Large intestine (tissue), 3 donors: ENCODE results near the gene TUBGCP5. TPM values are rescaled to one million over a fixed set of nuclear protein-coding genes. Genes with fewer than 3 reads are reported as not detected.

Experiments
- DNase-seq, 2 donors: peaks; one replicate each; pipeline versions ENCODE4 v3.0.0 to v3.0.0-alpha.2; 2013
- H3K27ac ChIP-seq: one replicate; pipeline ENCODE4 v1.5.1; 2013; ENCODE audit warnings: low read length
- H3K27me3 ChIP-seq: 2 replicates; pipeline ENCODE4 v1.6.1; 2013; ENCODE audit warnings: low read length; ENCODE audit not compliant: control insufficient read depth, insufficient read depth
- H3K36me3 ChIP-seq: 2 replicates; pipeline ENCODE4 v1.6.1; 2013; ENCODE audit warnings: low read length; ENCODE audit not compliant: control insufficient read depth, insufficient read depth
- H3K4me1 ChIP-seq: one replicate; pipeline ENCODE4 v1.6.1; 2013; ENCODE audit warnings: low read length; ENCODE audit not compliant: control insufficient read depth, insufficient read depth
- H3K4me3 ChIP-seq: one replicate; pipeline ENCODE4 v1.5.1; 2013; ENCODE audit warnings: low read length
- H3K9me3 ChIP-seq: one replicate; pipeline ENCODE4 v1.6.1; 2013; ENCODE audit warnings: mild to moderate bottlenecking, low read depth, low read length, moderate library complexity; ENCODE audit not compliant: control insufficient read depth
- WGBS: methylation state at CpG from one replicate; pipeline ENCODE4 v1.1.5; 2013; ENCODE audit warnings: low lambda C conversion rate; ENCODE audit not compliant: insufficient coverage; 5-methylcytosine and 5-hydroxymethylcytosine counted together
- polyA plus RNA-seq: library from polyadenylated mRNA; unstranded; fragments of 120-200 nt; gene quantifications from one replicate; pipeline ENCODE4 v1.2.1, GENCODE V29; 2013

TUBGCP5 gene
- polyA plus RNA-seq, 1 donor = 19.5 TPM

DNA sequence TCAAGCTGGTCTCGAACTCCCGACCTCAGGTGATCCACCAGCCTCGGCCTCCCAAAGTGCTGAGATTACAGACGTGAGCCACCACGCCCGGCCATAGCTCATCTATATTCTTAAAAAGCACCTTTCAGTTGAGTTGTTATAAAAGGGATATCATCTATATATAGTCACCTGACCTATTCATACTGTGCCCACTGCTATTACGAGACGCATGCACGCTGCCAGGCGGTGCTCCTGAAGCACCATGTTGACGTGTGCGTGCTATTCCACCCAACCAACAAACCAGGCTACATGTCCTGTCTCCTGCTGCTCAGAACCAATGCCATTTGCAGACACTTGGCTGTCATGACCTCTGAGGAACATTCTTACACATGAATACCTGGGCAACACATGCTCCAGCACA is 76.8 kb downstream of the TUBGCP5 start:
- DNase-seq = no peak
- Histone ChIP-seq H3K9me3 (no peaks in the 10 kb centered on the region), H3K36me3 (no peaks in the 10 kb centered on the region), H3K4me3 (no peak overlapping the region), H3K27me3 (no peaks in the 10 kb centered on the region), H3K27ac (no peak overlapping the region), H3K4me1 (peaks cover 2% of the 10 kb centered on the region)
- no CpG with 5 or more reads among the region's 12 CpGs for WGBS

DNA sequence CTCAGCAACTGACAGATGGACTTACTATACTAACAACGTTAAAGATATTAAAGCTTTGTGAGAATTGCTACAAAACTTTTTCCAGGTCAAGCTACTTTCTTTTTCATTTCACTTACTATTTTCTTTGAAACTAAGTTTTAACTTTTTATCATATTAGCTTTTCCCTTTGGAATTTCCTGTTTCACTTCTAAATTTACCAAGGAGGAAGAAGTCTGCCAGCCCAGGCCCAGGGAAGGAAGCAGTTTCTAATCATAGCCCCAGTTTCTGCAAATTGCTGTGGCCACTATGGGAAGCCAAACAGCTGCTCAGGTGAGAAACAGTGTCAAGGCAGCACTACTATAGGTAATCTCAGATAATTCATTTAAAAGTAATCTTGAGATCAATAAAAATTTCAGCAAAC is 77.6 kb downstream of the TUBGCP5 start:
- H3K36me3 ChIP-seq = no peaks in the 10 kb centered on the region
- DNase-seq = no peak
- H3K4me1 ChIP-seq = peaks cover 2% of the 10 kb centered on the region
- H3K27me3 ChIP-seq = no peaks in the 10 kb centered on the region
- H3K9me3 ChIP-seq = no peaks in the 10 kb centered on the region
- no peak overlapping the region for H3K27ac ChIP-seq
- no peak overlapping the region for H3K4me3 ChIP-seq
- 38% methylated on average over 1 of the region's 1 CpG for WGBS

DNA sequence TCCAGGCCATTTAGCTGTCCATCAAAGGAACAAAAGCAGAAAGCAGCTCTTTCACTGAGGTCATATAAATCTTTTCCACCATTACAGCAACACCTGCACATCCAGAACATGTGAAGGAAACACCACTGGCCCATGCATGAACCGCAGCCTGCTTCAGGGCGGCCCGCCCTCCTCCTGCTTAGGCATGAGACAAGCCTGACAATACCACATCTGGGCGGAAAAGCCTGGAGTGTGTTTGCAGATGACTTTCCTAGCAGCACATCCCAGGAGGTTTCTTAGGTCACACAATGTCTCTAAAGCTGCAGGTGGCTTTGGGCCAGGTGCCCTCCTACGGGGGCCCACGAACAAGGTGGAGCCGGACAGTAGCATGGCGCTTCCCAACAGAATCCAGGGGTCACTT is 78.8 kb downstream of the TUBGCP5 start:
- WGBS = no CpG with 5 or more reads among the region's 8 CpGs
- Histone ChIP-seq H3K36me3 (no peaks in the 10 kb centered on the region), H3K4me1 (peaks cover 2% of the 10 kb centered on the region), H3K4me3 (no peak overlapping the region), H3K27ac (no peak overlapping the region), H3K27me3 (no peaks in the 10 kb centered on the region), H3K9me3 (no peaks in the 10 kb centered on the region)
- DNase-seq = no peak

DNA sequence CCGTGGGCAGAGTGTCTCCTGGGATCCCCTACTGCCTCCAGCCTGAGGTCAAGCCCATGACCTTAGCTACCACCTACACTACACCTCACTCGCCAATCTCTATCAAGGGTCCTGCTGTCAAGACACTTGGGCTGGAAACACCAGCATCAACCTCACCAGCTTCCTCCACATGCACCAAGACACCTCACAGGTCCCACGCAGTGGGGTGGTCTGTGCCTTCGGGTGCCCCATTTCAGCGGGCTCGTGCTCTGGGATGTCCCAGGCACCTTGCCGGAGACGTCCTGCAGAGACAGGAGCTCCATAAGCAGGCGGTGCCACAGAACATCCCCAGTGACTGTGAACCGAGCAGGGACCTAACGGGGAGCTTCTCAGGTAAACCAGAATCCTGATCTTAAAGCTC is 79.2 kb downstream of the TUBGCP5 start:
- Histone ChIP-seq H3K4me1 (peaks cover 2% of the 10 kb centered on the region), H3K36me3 (peaks cover under 1% of the 10 kb centered on the region), H3K27me3 (no peaks in the 10 kb centered on the region), H3K9me3 (no peaks in the 10 kb centered on the region), H3K27ac (no peak overlapping the region), H3K4me3 (no peak overlapping the region)
- no CpG with 5 or more reads among the region's 11 CpGs for WGBS
- DNase-seq = no peak

GRCh38 chr15:22959321-22960101 is 79.9 kb downstream of the TUBGCP5 start:
- DNase-seq = no peak
- peaks cover 4% of the 10 kb centered on the region for H3K36me3 ChIP-seq
- peaks cover 2% of the 10 kb centered on the region for H3K4me1 ChIP-seq
- H3K4me3 ChIP-seq = no peak overlapping the region
- H3K27me3 ChIP-seq = no peaks in the 10 kb centered on the region
- WGBS = no CpG with 5 or more reads among the region's 33 CpGs
- no peak overlapping the region for H3K27ac ChIP-seq
- no peaks in the 10 kb centered on the region for H3K9me3 ChIP-seq

GRCh38 chr15:22958487-22959280 is 80.7 kb downstream of the TUBGCP5 start:
- Histone ChIP-seq H3K36me3 (peaks cover 4% of the 10 kb centered on the region), H3K4me3 (no peak overlapping the region), H3K9me3 (no peaks in the 10 kb centered on the region), H3K27ac (no peak overlapping the region), H3K4me1 (peaks cover 2% of the 10 kb centered on the region), H3K27me3 (no peaks in the 10 kb centered on the region)
- no CpG with 5 or more reads among the region's 16 CpGs for WGBS
- no peak for DNase-seq

GRCh38 chr15:22956978-22957260 is 82.5 kb downstream of the TUBGCP5 start:
- H3K36me3 ChIP-seq = peaks cover 4% of the 10 kb centered on the region

GRCh38 chr15:22956257-22956977 is 83.0 kb downstream of the TUBGCP5 start:
- Histone ChIP-seq H3K27me3 (no peaks in the 10 kb centered on the region), H3K4me3 (no peak overlapping the region), H3K4me1 (no peaks in the 10 kb centered on the region), H3K9me3 (peaks cover 1% of the 10 kb centered on the region), H3K36me3 (peaks cover 4% of the 10 kb centered on the region), H3K27ac (no peak overlapping the region)
- DNase-seq = no peak
- 60% methylated on average over 1 of the region's 16 CpGs for WGBS

More at GRCh38 chr15:22956978-22957260, 82.5 kb downstream of the TUBGCP5 start:
- H3K4me3 ChIP-seq = no peak overlapping the region
- no peak overlapping the region for H3K27ac ChIP-seq
- WGBS = no CpG with 5 or more reads among the region's 14 CpGs
- H3K4me1 ChIP-seq = peaks cover 2% of the 10 kb centered on the region
- no peaks in the 10 kb centered on the region for H3K9me3 ChIP-seq
- H3K27me3 ChIP-seq = no peaks in the 10 kb centered on the region
- no peak for DNase-seq

- H3K27ac ChIP-seq = no peak overlapping the region
- H3K4me3 ChIP-seq = no peak overlapping the region
- no peaks in the 10 kb centered on the region for H3K4me1 ChIP-seq
- H3K27me3 ChIP-seq = no peaks in the 10 kb centered on the region
- peaks cover 4% of the 10 kb centered on the region for H3K36me3 ChIP-seq
- no peak for DNase-seq
- H3K9me3 ChIP-seq = peaks cover 8% of the 10 kb centered on the region
- WGBS = no CpG with 5 or more reads among the region's 6 CpGs
Measured at GRCh38 chr15:22955544-22956119, 83.7 kb downstream of the TUBGCP5 start.
